PC-9 (cell line): ENCODE results near the gene SMCO1. TPM values are rescaled to one million over a fixed set of nuclear protein-coding genes. Genes with fewer than 3 reads are reported as not detected.
A peak's percentile ranks its signal among the peaks of the same experiment; 100 is the strongest.

Experiments used
- BruUV-seq: library from RNA; stranded (reverse); fragments of 400-500 nt; replicated peaks from 2 replicates; lab custom pipeline; 2021; lab: Mats Ljungman, UMichigan
- CTCF ChIA-PET: fragments of 300-600 bp; sonication (Branson Sonifier 250); formaldehyde crosslinking; loops from one replicate; lab custom pipeline; 2022; ENCODE audit warnings: antibody characterized with exemption; lab: Charles Lee
- POLR2A ChIA-PET: fragments of 300-600 bp; sonication (Branson Sonifier 250); formaldehyde crosslinking; loops from one replicate; lab custom pipeline; 2022; ENCODE audit warnings: antibody characterized with exemption; ENCODE audit not compliant: unreplicated experiment; lab: Charles Lee
- DNase-seq, 2 experiments: peaks; one replicate each; pipeline versions ENCODE4 v3.0.0 to v3.0.0-alpha.2; 2015 to 2022; ENCODE audit warnings: mixed read lengths in 1 of 2
- H2AFZ ChIP-seq: fragments of 200-600 bp; sonication (generic); 2 replicates; pipeline ENCODE4 v1.8.1; 2017; ENCODE audit warnings: antibody characterized with exemption
- H3F3A ChIP-seq: fragments of 200-600 bp; sonication (generic); 2 replicates; pipeline ENCODE4 v1.8.1; 2017; ENCODE audit warnings: antibody characterized with exemption, mild to moderate bottlenecking, low read depth; ENCODE audit not compliant: insufficient read depth
- H3K27ac ChIP-seq: fragments of 200-600 bp; sonication (generic); 2 replicates; pipeline ENCODE4 v1.6.1; 2016; ENCODE audit warnings: mixed run types
- H3K27me3 ChIP-seq: fragments of 200-600 bp; sonication (generic); 2 replicates; pipeline ENCODE4 v1.6.1; 2016; ENCODE audit warnings: low read depth, mixed run types; ENCODE audit not compliant: insufficient read depth
- H3K36me3 ChIP-seq: fragments of 200-600 bp; sonication (generic); 2 replicates; pipeline ENCODE4 v1.6.1; 2016; ENCODE audit warnings: low read depth, mixed run types
- H3K4me1 ChIP-seq: fragments of 200-600 bp; sonication (generic); replicated peaks from 2 replicates; pipeline ENCODE4 v1.6.1; 2016; ENCODE audit warnings: mixed run types; ENCODE audit not compliant: insufficient read depth
- H3K4me2 ChIP-seq: fragments of 200-600 bp; sonication (generic); 2 replicates; pipeline ENCODE4 v1.6.1; 2017; ENCODE audit warnings: mixed run types
- H3K4me3 ChIP-seq: fragments of 200-600 bp; sonication (generic); 2 replicates; pipeline ENCODE4 v1.6.1; 2016; ENCODE audit warnings: mixed run types
- H3K79me2 ChIP-seq: fragments of 200-600 bp; sonication (generic); 2 replicates; pipeline ENCODE4 v1.6.1; 2017; ENCODE audit warnings: low read depth, mixed run types
- H3K9me2 ChIP-seq: fragments of 200-600 bp; sonication (generic); 2 replicates; pipeline ENCODE4 v1.8.1; 2017; ENCODE audit warnings: mild to moderate bottlenecking; ENCODE audit not compliant: insufficient read depth
- H3K9me3 ChIP-seq: fragments of 200-600 bp; sonication (generic); 2 replicates; pipeline ENCODE4 v1.8.1; 2016; ENCODE audit warnings: low read depth; ENCODE audit not compliant: insufficient read depth
- H4K20me1 ChIP-seq: fragments of 200-600 bp; sonication (generic); 2 replicates; pipeline ENCODE4 v1.8.1; 2017; ENCODE audit not compliant: insufficient read depth
- EZH2 ChIP-seq: fragments of 200-600 bp; sonication (generic); IDR thresholded peaks from 2 replicates; pipeline ENCODE4 v1.8.0; 2017; ENCODE audit warnings: antibody characterized with exemption, low read depth
- intact Hi-C: fragments of 100-400 bp; cut with micrococcal nuclease; formaldehyde crosslinking; loops from one replicate; pipeline ENCODE4 v1.10.0; 2022; ENCODE audit not compliant: unreplicated experiment
- total RNA-seq: library from RNA; stranded (reverse); gene quantifications from 2 replicates; pipeline ENCODE4 v1.2.3, GENCODE V29; 2021
- TF ChIP-seq, protein P1 (sequence below): fragments of 200-600 bp; sonication (generic); conservative IDR thresholded peaks from 2 replicates; pipeline ENCODE4 v1.6.1; 2017; ENCODE audit warnings: mixed run types, antibody characterized with exemption, mild to moderate bottlenecking, moderate library complexity

SMCO1 gene
- total RNA-seq, 1 experiment from 2014 or later: not detected

DNA sequence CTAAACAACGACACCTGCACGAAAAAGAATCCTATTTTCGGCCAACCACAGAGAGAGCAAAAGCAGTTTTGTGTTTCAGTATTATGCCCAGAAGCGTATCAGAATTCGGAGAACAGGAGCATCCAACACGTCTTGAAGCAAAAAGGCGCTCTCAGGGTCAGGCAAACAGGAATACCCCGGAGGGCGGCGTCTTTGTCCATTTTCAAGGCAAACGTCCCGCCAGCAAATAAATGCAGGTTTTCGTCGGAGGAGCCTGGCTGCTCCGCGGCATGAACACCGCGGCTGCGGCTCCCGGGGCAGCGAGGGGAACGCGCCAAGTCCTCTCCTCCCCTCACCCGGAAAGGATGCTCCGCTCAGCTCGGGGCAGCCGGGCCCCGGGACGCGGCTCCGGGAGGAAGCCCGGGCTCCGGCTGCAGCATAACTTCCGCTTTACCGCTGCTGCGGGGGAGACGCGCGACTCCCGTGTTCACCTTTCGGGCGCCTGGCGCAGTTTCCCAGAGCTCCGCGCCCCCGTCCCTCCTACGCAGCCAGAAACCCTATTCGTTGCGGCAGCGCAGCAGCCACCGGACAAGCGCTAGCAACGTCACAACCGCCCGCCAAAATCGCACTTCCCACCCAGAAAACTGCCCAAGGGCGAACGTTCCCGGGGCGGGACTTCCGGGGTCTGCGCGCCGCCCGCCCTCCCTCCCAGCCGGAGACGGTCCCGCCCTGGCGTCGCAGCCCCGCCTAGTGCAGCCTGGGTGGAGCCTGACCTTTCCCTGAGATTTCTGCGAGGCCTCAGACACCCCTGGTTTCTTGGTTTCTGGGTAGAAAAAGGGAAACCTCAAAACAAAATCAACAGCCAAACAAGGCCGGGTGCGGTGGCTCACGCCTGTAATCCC, 11.7 kb downstream of the SMCO1 start, which contains the start of gene RNF168:
Gene RNF168, minus strand, starts transcription at position 573 of the 881 bp plus-strand sequence. CDS start 595 bp downstream, outside the sequence.
- CTCF ChIA-PET: interaction anchor here (0.6 kb wide), 1 partner anchor 35 kb away, joined by 7 read pairs; no protein-coding TSS in a partner anchor
- H3K36me3 ChIP-seq: 0 out of 2 replicates have a peak, but pooled peaks cover 6% of the 10 kb centered on the region
- DNase-seq: peak; percentile 93 to 99
- H3K4me3 ChIP-seq: peak within 1 kb of the TSS; percentile 80
- no peaks in the 10 kb centered on the region for H3K9me2 ChIP-seq
- peaks cover 25% of the 10 kb centered on the region for H3K4me1 ChIP-seq
- H4K20me1 ChIP-seq: peaks cover 4% of the 10 kb centered on the region; the same call in 1 of the 2 replicates
- H3K79me2 ChIP-seq: peaks cover 50% of the 10 kb centered on the region
- peaks cover 37% of the 10 kb centered on the region for H3F3A ChIP-seq
- intact Hi-C loops: loop anchor here (1.0 to 2.0 kb wide), 2 partner anchors 26 to 105 kb away; no protein-coding TSS in a partner anchor
- TF ChIP-seq EZH2: no peak
- TF ChIP-seq, protein P1, sequence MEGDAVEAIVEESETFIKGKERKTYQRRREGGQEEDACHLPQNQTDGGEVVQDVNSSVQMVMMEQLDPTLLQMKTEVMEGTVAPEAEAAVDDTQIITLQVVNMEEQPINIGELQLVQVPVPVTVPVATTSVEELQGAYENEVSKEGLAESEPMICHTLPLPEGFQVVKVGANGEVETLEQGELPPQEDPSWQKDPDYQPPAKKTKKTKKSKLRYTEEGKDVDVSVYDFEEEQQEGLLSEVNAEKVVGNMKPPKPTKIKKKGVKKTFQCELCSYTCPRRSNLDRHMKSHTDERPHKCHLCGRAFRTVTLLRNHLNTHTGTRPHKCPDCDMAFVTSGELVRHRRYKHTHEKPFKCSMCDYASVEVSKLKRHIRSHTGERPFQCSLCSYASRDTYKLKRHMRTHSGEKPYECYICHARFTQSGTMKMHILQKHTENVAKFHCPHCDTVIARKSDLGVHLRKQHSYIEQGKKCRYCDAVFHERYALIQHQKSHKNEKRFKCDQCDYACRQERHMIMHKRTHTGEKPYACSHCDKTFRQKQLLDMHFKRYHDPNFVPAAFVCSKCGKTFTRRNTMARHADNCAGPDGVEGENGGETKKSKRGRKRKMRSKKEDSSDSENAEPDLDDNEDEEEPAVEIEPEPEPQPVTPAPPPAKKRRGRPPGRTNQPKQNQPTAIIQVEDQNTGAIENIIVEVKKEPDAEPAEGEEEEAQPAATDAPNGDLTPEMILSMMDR: no peak
- H3K27ac ChIP-seq: peak within 1 kb of the TSS; percentile 89
- H3K9me3 ChIP-seq: no peaks in the 10 kb centered on the region
- no TSS peak for BruUV-seq
- no peaks in the 10 kb centered on the region for H3K27me3 ChIP-seq
- H3K4me2 ChIP-seq: peak within 1 kb of the TSS; percentile 89
- POLR2A ChIA-PET: interaction anchor here (0.6 to 0.9 kb wide), 5 partner anchors 12 to 218 kb away, joined by 3 to 4 read pairs (median 3); no protein-coding TSS in a partner anchor
- peak within 1 kb of the TSS; percentile 78 for H2AFZ ChIP-seq

GRCh38 chr3:196502775-196503195, 12.4 kb downstream of the SMCO1 start:
- CTCF ChIA-PET: interaction anchor here (0.6 kb wide), 1 partner anchor 34 kb away, joined by 7 read pairs; no protein-coding TSS in a partner anchor
- peaks cover 32% of the 10 kb centered on the region for H3K4me1 ChIP-seq
- H2AFZ ChIP-seq: peak overlapping the region; percentile 78
- no peaks in the 10 kb centered on the region for H3K9me2 ChIP-seq
- H3K9me3 ChIP-seq: no peaks in the 10 kb centered on the region
- H4K20me1 ChIP-seq: peaks cover 4% of the 10 kb centered on the region; the same call in 1 of the 2 replicates
- intact Hi-C loops: loop anchor here (1.0 to 2.0 kb wide), 2 partner anchors 27 to 104 kb away; no protein-coding TSS in a partner anchor
- H3K4me2 ChIP-seq: peak overlapping the region; percentile 89
- TF ChIP-seq, protein P1: no peak
- TF ChIP-seq EZH2: no peak
- H3K27me3 ChIP-seq: no peaks in the 10 kb centered on the region
- TSS peak; percentile 57 for BruUV-seq
- H3K36me3 ChIP-seq: 0 out of 2 replicates have a peak, but pooled peaks cover 6% of the 10 kb centered on the region
- DNase-seq: peak; percentile 41 to 63
- H3K27ac ChIP-seq: peak overlapping the region; percentile 89
- H3F3A ChIP-seq: peaks cover 38% of the 10 kb centered on the region
- peak overlapping the region; percentile 80 for H3K4me3 ChIP-seq
- POLR2A ChIA-PET: interaction anchor here (0.9 kb wide), 1 partner anchor 49 kb away, joined by 4 read pairs; no protein-coding TSS in a partner anchor
- peaks cover 56% of the 10 kb centered on the region for H3K79me2 ChIP-seq
